SH-SY5Y (cell line): ENCODE data around the gene RBPJ.

Experiments
- GATA2 ChIP-seq: IDR thresholded peaks from 2 replicates; pipeline ENCODE4 v1.6.1; 2011; ENCODE audit warnings: mild to moderate bottlenecking, low read depth, low read length
- GATA3 ChIP-seq: IDR thresholded peaks from 2 replicates; pipeline ENCODE4 v1.6.1; 2011; ENCODE audit warnings: low read depth, mild to moderate bottlenecking, low read length, moderate library complexity

DNA sequence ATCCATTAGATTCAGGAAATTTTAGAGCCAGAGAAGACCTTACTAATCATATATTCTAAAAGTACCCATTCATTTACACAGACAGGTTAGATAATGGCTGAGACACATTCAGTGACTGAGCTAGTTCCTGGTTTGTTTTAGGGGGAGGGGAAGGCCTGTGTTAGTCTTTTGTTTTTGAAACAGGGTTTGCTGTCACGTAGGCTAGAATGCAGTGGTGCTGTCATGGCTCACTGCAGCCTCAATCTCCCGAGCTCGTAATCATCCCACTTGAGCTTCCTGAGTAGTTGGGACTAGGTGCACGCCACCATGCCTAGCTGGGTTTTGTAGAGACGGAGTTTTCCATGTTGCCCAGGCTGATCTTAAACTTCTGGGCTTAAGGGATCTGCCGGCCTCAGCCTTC, 10.1 kb downstream of the RBPJ start:
- TF ChIP-seq GATA2 (no peak), GATA3 (no peak)
